Esophagus (tissue), 2 donors: ENCODE measurements around the gene TNFAIP8. TPM values are rescaled to one million over a fixed set of nuclear protein-coding genes. Genes with fewer than 3 reads are reported as not detected.

Source experiments
- H3K27ac ChIP-seq, 2 donors: one replicate each; pipeline ENCODE4 v1.5.1; 2013; ENCODE audit warnings: low read depth in 2 of 2, mild to moderate bottlenecking in 2 of 2, inconsistent platforms in 1 of 2, low read length in 1 of 2, moderate library complexity in 1 of 2
- H3K27me3 ChIP-seq, 2 donors: one replicate each; pipeline ENCODE4 v1.6.1; 2013; ENCODE audit warnings: low read length in 2 of 2, control low read depth in 1 of 2, mild to moderate bottlenecking in 1 of 2; ENCODE audit not compliant: insufficient read depth in 2 of 2, control insufficient read depth in 1 of 2
- H3K36me3 ChIP-seq, 2 donors: one replicate each; pipeline ENCODE4 v1.6.1; 2013; ENCODE audit warnings: low read length in 1 of 2; ENCODE audit not compliant: control insufficient read depth in 2 of 2, insufficient read depth in 2 of 2
- H3K4me1 ChIP-seq, 2 donors: one replicate each; pipeline ENCODE4 v1.6.1; 2013; ENCODE audit warnings: low read length in 1 of 2; ENCODE audit not compliant: control insufficient read depth in 2 of 2, insufficient read depth in 2 of 2
- H3K4me3 ChIP-seq, 2 donors: one replicate each; pipeline ENCODE4 v1.5.1; 2013; ENCODE audit warnings: low read length in 2 of 2, mild to moderate bottlenecking in 2 of 2, low read depth in 1 of 2, moderate library complexity in 1 of 2
- H3K9me3 ChIP-seq, 2 donors: one replicate each; pipeline ENCODE4 v1.6.1; 2013; ENCODE audit warnings: mild to moderate bottlenecking in 2 of 2, low read depth in 1 of 2, low read length in 1 of 2, moderate library complexity in 1 of 2; ENCODE audit not compliant: control insufficient read depth in 2 of 2, insufficient read depth in 1 of 2
- WGBS, 2 donors: extraction: QIAGEN DNeasy Blood & Tissue Kit; methylation state at CpG; one replicate each; pipeline ENCODE4 v1.1.7; 2013; 5-methylcytosine and 5-hydroxymethylcytosine counted together
- polyA plus RNA-seq, 2 donors: library from polyadenylated mRNA; stranded (reverse); fragments of 200-250 nt; gene quantifications; one replicate each; pipeline ENCODE4 v1.2.3, GENCODE V29; 2013
- donor health status: healthy with polysubstance abuse.
- donor health status: Bipolar disorder and iron deficiency.

Gene TNFAIP8
- polyA plus RNA-seq, 2 donors: 11.0 to 16.1 TPM

- no peaks in the 10 kb centered on the region for H3K27me3 ChIP-seq
- no peak overlapping the region for H3K4me3 ChIP-seq
- no peak overlapping the region for H3K27ac ChIP-seq
- 89 to 93% methylated on average over 6 of the region's 6 CpGs for WGBS, 2 donors
- H3K4me1 ChIP-seq: peaks cover 0 to 4% of the 10 kb centered on the region in 2 donors
- no peaks in the 10 kb centered on the region for H3K36me3 ChIP-seq
- no peaks in the 10 kb centered on the region for H3K9me3 ChIP-seq
These were observed 40.3 kb downstream of the TNFAIP8 start for GRCh38 chr5:119396030-119396664.

- Histone ChIP-seq H3K27me3 (no peaks in the 10 kb centered on the region), H3K4me1 (peaks cover 0 to 4% of the 10 kb centered on the region in 2 donors), H3K27ac (no peak overlapping the region), H3K4me3 (no peak overlapping the region), H3K9me3 (no peaks in the 10 kb centered on the region), H3K36me3 (no peaks in the 10 kb centered on the region)
- 44 to 53% methylated on average over 10 of the region's 10 CpGs for WGBS, 2 donors
These were observed 41.9 kb downstream of the TNFAIP8 start for GRCh38 chr5:119397518-119398380.

- Histone ChIP-seq H3K27me3 (no peaks in the 10 kb centered on the region), H3K27ac (peak overlapping the region; percentile 43 to 55)
- 50 to 54% methylated on average over 12 of the region's 12 CpGs for WGBS, 2 donors
These were observed 43.1 kb downstream of the TNFAIP8 start for GRCh38 chr5:119398727-119399466.

GRCh38 chr5:119400245-119400644, 44.4 kb downstream of the TNFAIP8 start:
- H3K27ac ChIP-seq: peak overlapping the region in 1 of 2 donors; percentile 2
- H3K4me1 ChIP-seq: peaks cover 0 to 4% of the 10 kb centered on the region in 2 donors
- no peak overlapping the region for H3K4me3 ChIP-seq
- no peaks in the 10 kb centered on the region for H3K27me3 ChIP-seq
- WGBS, 2 donors: 65 to 73% methylated on average over 2 of the region's 2 CpGs
- no peaks in the 10 kb centered on the region for H3K36me3 ChIP-seq
- H3K9me3 ChIP-seq: no peaks in the 10 kb centered on the region

More at GRCh38 chr5:119398727-119399466, 43.1 kb downstream of the TNFAIP8 start:
- Histone ChIP-seq H3K4me1 (peaks cover 0 to 4% of the 10 kb centered on the region in 2 donors), H3K9me3 (no peaks in the 10 kb centered on the region), H3K36me3 (no peaks in the 10 kb centered on the region), H3K4me3 (no peak overlapping the region)

- WGBS, 2 donors: 93 to 100% methylated on average over 1 of the region's 1 CpG
- Histone ChIP-seq H3K36me3 (no peaks in the 10 kb centered on the region), H3K4me1 (peaks cover 0 to 4% of the 10 kb centered on the region in 2 donors), H3K27me3 (no peaks in the 10 kb centered on the region), H3K9me3 (no peaks in the 10 kb centered on the region), H3K4me3 (no peak overlapping the region), H3K27ac (no peak overlapping the region)
These were observed 46.3 kb downstream of the TNFAIP8 start for GRCh38 chr5:119402081-119402480.

- Histone ChIP-seq H3K9me3 (no peaks in the 10 kb centered on the region), H3K27me3 (no peaks in the 10 kb centered on the region), H3K4me1 (peaks cover 0 to 4% of the 10 kb centered on the region in 2 donors), H3K4me3 (no peak overlapping the region), H3K27ac (no peak overlapping the region), H3K36me3 (no peaks in the 10 kb centered on the region)
- 68 to 70% methylated on average over 4 of the region's 4 CpGs for WGBS, 2 donors
These were observed 46.7 kb downstream of the TNFAIP8 start for GRCh38 chr5:119402555-119402954.

GRCh38 chr5:119404033-119404432, 48.2 kb downstream of the TNFAIP8 start:
- no peak overlapping the region for H3K27ac ChIP-seq
- no peaks in the 10 kb centered on the region for H3K27me3 ChIP-seq
- H3K9me3 ChIP-seq: no peaks in the 10 kb centered on the region
- H3K4me1 ChIP-seq: peaks cover 0 to 4% of the 10 kb centered on the region in 2 donors
- WGBS, 2 donors: 92 to 95% methylated on average over 2 of the region's 2 CpGs
- H3K36me3 ChIP-seq: no peaks in the 10 kb centered on the region
- H3K4me3 ChIP-seq: no peak overlapping the region

- Histone ChIP-seq H3K4me1 (no peaks in the 10 kb centered on the region), H3K4me3 (no peak overlapping the region), H3K27me3 (no peaks in the 10 kb centered on the region), H3K27ac (no peak overlapping the region), H3K36me3 (no peaks in the 10 kb centered on the region), H3K9me3 (no peaks in the 10 kb centered on the region)
- WGBS, 2 donors: 75 to 79% methylated on average over 4 of the region's 4 CpGs
These were observed 49.6 kb downstream of the TNFAIP8 start for GRCh38 chr5:119405419-119405818.

GRCh38 chr5:119406551-119407110, 50.8 kb downstream of the TNFAIP8 start:
- H3K27me3 ChIP-seq: no peaks in the 10 kb centered on the region
- H3K36me3 ChIP-seq: no peaks in the 10 kb centered on the region
- 91 to 92% methylated on average over 5 of the region's 5 CpGs for WGBS, 2 donors
- H3K27ac ChIP-seq: no peak overlapping the region
- no peak overlapping the region for H3K4me3 ChIP-seq
- H3K9me3 ChIP-seq: no peaks in the 10 kb centered on the region
- no peaks in the 10 kb centered on the region for H3K4me1 ChIP-seq
